ENCODE results near the gene ACSS3. TPM values are rescaled to one million over a fixed set of nuclear protein-coding genes. Genes with fewer than 3 reads are reported as not detected.
"Not testable (repeated sequence)": the region's sequence is repeated elsewhere in the genome, so short reads cannot be mapped to it uniquely, and the experiment has no call there.

Gene ACSS3
- total RNA-seq, 1 donor from 2014 or later: 18.7 TPM

DNA sequence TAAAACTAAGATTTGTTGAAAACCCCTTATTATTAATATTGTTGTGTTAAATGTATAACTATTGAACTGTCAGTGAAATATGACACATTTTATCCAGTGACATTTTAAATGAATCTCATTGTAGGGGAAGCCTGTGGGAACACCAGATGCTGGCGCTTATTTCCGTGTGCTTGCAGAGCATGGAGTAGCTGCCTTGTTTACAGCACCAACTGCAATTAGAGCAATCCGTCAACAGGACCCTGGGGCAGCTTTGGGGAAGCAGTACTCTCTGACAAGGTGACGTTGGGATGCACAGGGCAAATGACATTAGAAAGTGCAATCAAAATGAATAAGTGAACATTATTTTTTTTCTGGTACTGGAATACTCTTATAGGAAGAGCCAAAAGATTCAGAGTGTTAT, 96.8 kb downstream of the ACSS3 start:
- Mint-ChIP-seq H3K4me1 (ENCODE audit: unreplicated experiment) (no peaks in the 10 kb centered on the region), H3K27ac (ENCODE audit: unreplicated experiment) (no peak overlapping the region), H3K9me3 (ENCODE audit: unreplicated experiment) (no peaks in the 10 kb centered on the region), H3K4me3 (ENCODE audit: unreplicated experiment) (no peak overlapping the region), H3K36me3 (ENCODE audit: low read depth, unreplicated experiment) (peaks cover 17% of the 10 kb centered on the region), H3K27me3 (ENCODE audit: unreplicated experiment) (no peaks in the 10 kb centered on the region)
- DNase-seq (ENCODE audit: low spot score): no peak
- TF ChIP-seq, protein P1, sequence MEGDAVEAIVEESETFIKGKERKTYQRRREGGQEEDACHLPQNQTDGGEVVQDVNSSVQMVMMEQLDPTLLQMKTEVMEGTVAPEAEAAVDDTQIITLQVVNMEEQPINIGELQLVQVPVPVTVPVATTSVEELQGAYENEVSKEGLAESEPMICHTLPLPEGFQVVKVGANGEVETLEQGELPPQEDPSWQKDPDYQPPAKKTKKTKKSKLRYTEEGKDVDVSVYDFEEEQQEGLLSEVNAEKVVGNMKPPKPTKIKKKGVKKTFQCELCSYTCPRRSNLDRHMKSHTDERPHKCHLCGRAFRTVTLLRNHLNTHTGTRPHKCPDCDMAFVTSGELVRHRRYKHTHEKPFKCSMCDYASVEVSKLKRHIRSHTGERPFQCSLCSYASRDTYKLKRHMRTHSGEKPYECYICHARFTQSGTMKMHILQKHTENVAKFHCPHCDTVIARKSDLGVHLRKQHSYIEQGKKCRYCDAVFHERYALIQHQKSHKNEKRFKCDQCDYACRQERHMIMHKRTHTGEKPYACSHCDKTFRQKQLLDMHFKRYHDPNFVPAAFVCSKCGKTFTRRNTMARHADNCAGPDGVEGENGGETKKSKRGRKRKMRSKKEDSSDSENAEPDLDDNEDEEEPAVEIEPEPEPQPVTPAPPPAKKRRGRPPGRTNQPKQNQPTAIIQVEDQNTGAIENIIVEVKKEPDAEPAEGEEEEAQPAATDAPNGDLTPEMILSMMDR (IDR thresholded peaks at IDR 0.05; ENCODE audit: unreplicated experiment): no peak

DNA sequence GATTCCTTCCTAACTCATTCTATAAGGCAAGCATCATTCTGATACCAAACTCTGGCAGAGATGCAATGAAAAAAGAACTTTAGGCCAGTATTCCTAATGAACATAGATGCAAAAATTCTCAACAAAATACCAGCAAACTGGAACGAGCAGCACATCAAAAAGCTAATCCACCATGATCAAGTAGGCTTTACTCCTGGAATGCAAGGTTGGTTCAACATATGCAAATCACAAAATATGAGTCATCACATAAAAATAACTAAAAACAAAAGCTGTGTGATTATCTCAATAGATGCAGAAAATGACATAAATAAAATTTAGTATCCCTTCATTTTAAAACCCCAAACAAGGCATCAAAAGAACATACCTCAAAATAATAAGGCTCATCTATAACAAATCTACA, 98.9 kb downstream of the ACSS3 start:
- DNase-seq (ENCODE audit: low spot score): no peak
- no peaks in the 10 kb centered on the region for H3K9me3 Mint-ChIP-seq (ENCODE audit: unreplicated experiment)
- peak overlapping the region; percentile 23 for H3K4me3 Mint-ChIP-seq (ENCODE audit: unreplicated experiment)

DNA sequence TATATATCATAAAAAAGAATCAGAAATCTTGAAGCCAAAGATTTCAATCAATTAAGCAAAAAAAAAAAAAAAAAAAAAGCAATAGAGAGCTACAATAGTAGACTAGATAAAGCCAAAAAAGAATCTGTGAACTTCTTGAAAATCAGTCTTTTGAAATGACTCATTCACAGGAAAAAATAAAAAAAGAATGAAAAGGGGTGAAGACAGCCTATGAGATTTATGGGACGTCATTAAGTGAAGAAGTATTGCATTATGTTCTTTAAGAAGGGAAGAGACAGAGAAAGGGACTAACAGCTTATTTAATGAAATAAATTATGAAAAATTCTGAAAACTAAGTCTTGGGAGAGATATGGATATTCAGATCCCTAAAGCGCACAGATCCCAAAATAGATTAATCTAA, 103.8 kb downstream of the ACSS3 start:
- H3K36me3 Mint-ChIP-seq (ENCODE audit: low read depth, unreplicated experiment): peaks cover 6% of the 10 kb centered on the region
- TF ChIP-seq, protein P1 (IDR thresholded peaks at IDR 0.05; ENCODE audit: unreplicated experiment): no peak
- no peak overlapping the region for H3K27ac Mint-ChIP-seq (ENCODE audit: unreplicated experiment)
- no peaks in the 10 kb centered on the region for H3K4me1 Mint-ChIP-seq (ENCODE audit: unreplicated experiment)
- no peaks in the 10 kb centered on the region for H3K27me3 Mint-ChIP-seq (ENCODE audit: unreplicated experiment)
- no peaks in the 10 kb centered on the region for H3K9me3 Mint-ChIP-seq (ENCODE audit: unreplicated experiment)
- no peak for DNase-seq (ENCODE audit: low spot score)
- no peak overlapping the region for H3K4me3 Mint-ChIP-seq (ENCODE audit: unreplicated experiment)

More for the DNA sequence above, 98.9 kb downstream of the ACSS3 start:
- H3K36me3 Mint-ChIP-seq (ENCODE audit: low read depth, unreplicated experiment): peaks cover 17% of the 10 kb centered on the region
- TF ChIP-seq, protein P1 (IDR thresholded peaks at IDR 0.05; ENCODE audit: unreplicated experiment): no peak
- H3K27ac Mint-ChIP-seq (ENCODE audit: unreplicated experiment): no peak overlapping the region
- H3K27me3 Mint-ChIP-seq (ENCODE audit: unreplicated experiment): no peaks in the 10 kb centered on the region
- H3K4me1 Mint-ChIP-seq (ENCODE audit: unreplicated experiment): no peaks in the 10 kb centered on the region

DNA sequence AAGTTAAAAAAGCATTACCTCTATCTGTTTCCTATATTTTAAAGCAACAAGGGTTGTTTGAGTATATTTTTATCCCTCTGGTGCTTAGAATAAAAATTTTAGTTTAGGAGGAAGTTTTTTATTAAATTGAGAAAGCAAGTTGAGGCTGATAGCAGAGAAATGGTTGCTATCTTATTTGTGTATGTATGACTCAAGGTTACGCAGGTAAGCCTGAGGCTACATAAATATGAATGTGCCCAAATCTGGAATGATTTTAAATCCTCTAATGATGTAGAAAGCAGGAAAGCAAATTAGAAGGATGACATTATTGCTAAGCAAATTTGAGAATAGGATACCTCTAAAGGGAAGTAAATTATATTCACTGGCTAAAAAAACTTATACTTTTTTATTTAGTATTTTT, 109.8 kb downstream of the ACSS3 start:
- H3K4me1 Mint-ChIP-seq (ENCODE audit: unreplicated experiment): no peaks in the 10 kb centered on the region
- DNase-seq (ENCODE audit: low spot score): no peak
- H3K9me3 Mint-ChIP-seq (ENCODE audit: unreplicated experiment): no peaks in the 10 kb centered on the region
- H3K36me3 Mint-ChIP-seq (ENCODE audit: low read depth, unreplicated experiment): no peaks in the 10 kb centered on the region
- no peak overlapping the region for H3K4me3 Mint-ChIP-seq (ENCODE audit: unreplicated experiment)
- no peaks in the 10 kb centered on the region for H3K27me3 Mint-ChIP-seq (ENCODE audit: unreplicated experiment)
- TF ChIP-seq, protein P1 (IDR thresholded peaks at IDR 0.05; ENCODE audit: unreplicated experiment): no peak
- no peak overlapping the region for H3K27ac Mint-ChIP-seq (ENCODE audit: unreplicated experiment)

DNA sequence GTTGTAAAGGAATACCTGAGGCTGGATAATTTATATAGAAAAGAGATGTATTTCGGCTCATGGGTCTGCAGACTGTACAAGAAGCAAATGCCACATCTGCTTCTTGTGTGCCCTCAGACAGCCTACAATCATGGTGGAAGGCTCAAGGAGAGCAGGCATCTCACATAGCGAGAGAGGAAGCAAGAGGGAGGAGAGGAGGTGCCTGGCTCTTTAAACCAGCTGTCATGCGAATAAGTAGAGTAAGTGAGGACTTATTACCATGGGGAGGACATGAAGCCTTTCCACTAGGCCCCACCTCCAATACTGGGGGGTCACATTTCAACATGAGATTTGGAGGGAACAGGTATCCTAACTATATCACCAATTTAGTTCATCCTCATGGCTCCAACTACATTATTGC, 118.7 kb downstream of the ACSS3 start:
- TF ChIP-seq, protein P1 (IDR thresholded peaks at IDR 0.05; ENCODE audit: unreplicated experiment): no peak
- Mint-ChIP-seq H3K4me3 (ENCODE audit: unreplicated experiment) (no peak overlapping the region), H3K27ac (ENCODE audit: unreplicated experiment) (no peak overlapping the region), H3K36me3 (ENCODE audit: low read depth, unreplicated experiment) (no peaks in the 10 kb centered on the region), H3K4me1 (ENCODE audit: unreplicated experiment) (no peaks in the 10 kb centered on the region), H3K9me3 (ENCODE audit: unreplicated experiment) (no peaks in the 10 kb centered on the region), H3K27me3 (ENCODE audit: unreplicated experiment) (no peaks in the 10 kb centered on the region)
- DNase-seq (ENCODE audit: low spot score): no peak

DNA sequence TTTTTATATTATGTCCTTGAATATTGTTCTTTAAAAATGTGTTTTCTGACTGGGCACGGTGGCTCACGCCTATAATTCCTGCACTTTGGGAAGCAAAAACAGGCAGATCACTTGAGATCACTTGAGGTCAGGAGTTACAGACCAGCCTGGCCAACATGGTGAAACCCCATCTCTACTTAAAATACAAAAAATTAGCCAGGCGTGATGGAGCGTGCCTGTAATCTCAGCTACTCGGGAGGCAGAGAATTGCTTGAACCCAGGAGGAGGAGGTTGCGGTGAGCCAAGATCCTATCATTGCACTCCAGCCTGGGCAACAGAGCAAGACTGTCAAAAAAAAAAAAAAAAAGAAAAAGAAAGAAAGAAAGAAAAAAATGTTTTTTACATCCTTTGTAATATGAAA, 122.7 kb downstream of the ACSS3 start:
- H3K36me3 Mint-ChIP-seq (ENCODE audit: low read depth, unreplicated experiment); H3K4me1 Mint-ChIP-seq (ENCODE audit: unreplicated experiment); DNase-seq (ENCODE audit: low spot score); H3K4me3 Mint-ChIP-seq (ENCODE audit: unreplicated experiment); H3K27ac Mint-ChIP-seq (ENCODE audit: unreplicated experiment); H3K9me3 Mint-ChIP-seq (ENCODE audit: unreplicated experiment); H3K27me3 Mint-ChIP-seq (ENCODE audit: unreplicated experiment): not testable (repeated sequence)
